Activated naive CD8-positive, alpha-beta T cell treated with anti-CD3 and anti-CD28 coated beads, Interleukin-2, amount 50 U/mL, for 16 hours (primary cell): Measurements from ENCODE around the gene PCCA.

Experiments
- DNase-seq: peaks from one replicate; pipeline ENCODE4 v3.0.0-alpha.2; 2020; ENCODE audit warnings: low read depth, low spot score

The PCCA gene

DNA sequence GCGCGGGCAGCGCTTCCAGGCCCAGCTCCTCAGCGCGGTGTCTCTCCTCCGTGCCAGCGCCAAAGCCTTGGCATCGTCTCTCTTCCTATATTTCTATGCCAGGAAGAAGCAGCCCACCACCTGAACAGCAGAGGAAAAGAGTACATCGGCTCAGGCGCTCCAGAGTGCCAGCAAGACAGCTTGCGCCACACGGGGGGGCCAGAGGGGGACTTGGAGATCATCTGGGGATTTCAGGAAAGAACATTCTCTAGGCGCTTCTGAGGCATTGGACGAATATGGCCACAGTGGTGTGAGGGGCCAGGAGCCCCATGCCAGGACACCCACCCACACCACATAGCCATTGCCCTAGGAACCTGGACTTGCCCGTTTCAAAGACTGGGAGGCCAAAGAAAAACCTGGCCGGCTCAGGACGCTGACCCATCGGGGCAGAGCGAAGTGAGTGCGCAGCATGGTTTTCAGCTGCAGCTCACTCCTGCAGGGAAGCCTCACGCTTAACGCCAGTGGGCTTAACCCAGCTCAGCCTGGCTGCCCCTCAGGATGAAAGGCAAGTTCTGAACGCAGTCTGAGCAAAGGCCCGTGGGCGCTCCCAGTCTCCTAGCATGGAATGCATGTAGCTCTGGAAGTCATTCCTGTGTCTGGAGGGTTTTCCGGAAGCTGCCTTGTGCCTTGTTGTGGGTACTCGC, 437.6 kb downstream of the PCCA start:
- no peak for DNase-seq

DNA sequence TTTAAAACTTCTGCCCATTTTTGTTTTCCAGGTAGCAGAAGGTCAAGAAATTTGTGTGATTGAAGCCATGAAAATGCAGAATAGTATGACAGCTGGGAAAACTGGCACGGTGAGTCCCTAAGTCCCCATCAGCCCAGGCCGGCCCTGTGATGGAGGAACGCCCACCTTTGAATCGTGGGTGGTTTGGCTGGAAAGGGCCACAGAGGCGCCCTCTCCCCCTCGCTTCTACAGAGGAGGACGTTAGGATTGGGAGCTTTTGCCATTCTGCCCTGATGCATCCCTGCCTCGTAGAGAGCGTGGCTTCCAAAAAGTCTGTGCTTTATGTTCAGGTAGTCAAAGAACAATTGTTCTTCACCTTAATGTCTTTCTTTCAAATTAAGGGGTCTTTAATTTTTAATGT, 438.8 kb downstream of the PCCA start:
- no peak for DNase-seq

DNA sequence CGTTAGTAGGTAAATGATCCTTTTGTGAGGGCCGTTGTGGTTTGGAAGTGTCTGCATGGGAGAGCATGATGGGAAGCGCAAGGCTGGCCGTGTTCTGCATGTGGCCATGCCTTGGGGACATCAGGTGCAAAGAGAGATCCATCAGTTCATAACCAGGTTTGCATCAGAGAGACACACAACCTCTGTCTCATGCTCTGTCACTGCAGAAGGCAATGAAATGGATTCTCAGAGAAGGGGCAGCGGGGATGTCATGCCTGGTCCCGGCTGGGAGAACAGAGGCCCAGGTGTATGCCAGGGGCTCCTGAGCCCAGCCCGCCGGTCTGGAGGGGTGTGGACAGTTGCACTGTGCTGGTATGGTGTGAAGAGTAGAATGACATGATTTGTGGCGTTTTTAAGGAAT, 439.5 kb downstream of the PCCA start:
- DNase-seq, result no peak

DNA sequence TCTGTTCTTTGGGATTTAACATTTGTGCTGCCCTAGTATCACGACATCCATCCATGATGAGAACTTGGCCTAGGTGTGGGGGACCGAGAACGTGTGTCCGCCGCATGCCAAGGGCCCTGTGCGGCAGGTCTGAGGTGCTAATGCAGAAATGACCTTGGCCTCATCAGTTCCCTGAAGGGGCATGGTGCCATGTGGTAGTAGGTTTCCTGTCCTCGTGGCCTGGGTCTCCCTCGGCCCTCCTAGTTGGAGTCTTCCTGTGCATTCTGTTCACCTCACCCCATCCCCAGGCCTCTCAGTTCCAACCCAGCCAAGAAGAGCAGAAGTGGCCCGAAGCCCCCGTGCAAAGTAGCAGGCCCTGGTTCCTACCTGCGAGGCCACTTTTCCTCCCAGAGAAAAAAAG, 439.9 kb downstream of the PCCA start:
- no peak for DNase-seq

DNA sequence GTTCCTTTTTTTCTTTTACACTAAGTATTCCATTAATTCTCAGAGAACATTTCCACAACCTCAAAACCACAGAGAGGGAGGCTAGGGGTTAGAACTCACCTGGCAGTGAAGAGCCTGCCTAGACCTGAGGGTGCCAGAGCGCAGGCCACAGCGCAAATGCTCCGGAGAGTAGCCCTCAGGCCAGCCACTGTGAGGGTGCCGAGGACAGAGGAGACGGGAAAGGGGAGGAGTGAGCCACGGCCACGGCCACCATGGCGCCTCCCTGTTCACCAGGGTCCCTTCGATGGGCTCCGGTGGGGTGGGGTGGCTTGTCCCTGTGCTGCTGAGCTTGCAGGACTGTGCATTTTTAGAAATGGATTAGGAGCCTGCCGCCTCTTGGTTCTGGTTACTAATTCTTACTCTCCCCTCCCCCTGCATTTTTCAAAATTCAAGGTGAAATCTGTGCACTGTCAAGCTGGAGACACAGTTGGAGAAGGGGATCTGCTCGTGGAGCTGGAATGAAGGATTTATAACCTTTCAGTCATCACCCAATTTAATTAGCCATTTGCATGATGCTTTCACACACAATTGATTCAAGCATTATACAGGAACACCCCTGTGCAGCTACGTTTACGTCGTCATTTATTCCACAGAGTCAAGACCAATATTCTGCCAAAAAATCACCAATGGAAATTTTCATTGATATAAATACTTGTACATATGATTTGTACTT, 440.9 kb downstream of the PCCA start:
- DNase-seq, result no peak

GRCh38 chr13:100530671-100531213, 441.8 kb downstream of the PCCA start:
- DNase-seq, result no peak

DNA sequence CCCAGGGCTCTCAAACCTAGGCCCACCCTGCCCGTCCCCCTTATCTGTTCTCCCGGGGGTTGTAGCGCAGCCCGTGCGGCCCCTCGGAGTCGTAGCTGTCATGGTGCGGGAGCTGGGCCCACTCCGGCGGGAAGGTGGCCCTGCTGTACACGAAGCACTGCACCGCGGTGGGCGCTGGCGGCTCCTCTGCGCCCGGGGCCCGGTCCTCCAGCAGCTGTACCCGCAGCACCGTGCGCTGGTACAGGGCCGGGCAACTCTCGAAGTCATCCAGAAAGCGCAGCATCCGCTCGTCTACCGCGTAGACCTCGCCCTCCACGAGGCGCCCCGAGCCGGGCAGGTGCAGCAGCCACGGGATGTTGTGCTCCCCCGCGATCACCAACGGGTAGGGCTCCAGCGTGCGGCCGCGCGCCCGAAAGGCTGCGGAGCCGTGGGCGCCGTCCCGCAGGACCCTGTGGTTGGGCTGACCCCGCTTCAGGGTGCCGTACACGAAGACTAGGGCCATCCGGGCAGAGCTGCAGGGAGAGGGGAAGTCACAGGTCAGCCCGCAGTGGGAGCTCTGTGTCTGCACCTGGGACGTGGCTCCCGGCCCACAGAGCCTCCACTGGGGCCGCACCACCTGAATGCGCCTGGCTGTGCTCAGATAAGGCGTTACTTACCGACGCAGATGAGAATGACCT, 443.3 kb downstream of the PCCA start:
- DNase-seq, result no peak

- no peak for DNase-seq
Measured at GRCh38 chr13:100532836-100533435, 444.0 kb downstream of the PCCA start.

DNA sequence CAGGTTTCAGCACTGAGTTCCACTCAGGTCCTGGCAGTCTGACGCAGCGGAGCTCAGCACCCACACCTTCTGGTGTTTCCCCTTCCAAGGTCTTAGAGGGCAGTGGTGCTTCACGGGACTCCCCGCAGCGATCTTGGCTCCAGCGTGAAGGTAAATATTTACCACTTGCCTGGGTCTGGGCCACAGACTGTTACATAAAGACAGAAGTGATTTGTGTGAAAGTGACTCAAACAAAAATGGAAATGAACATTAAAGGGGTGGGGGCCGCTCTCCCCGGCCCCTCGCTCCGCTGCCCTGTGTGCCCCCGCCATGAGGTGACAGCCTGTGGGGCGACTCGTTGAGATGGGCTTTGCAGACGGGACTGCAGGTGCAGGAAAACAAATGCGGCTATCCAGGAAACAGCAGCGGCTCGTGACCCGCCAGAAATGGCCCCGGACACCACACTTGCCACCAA, 444.7 kb downstream of the PCCA start:
- DNase-seq, result no peak

DNA sequence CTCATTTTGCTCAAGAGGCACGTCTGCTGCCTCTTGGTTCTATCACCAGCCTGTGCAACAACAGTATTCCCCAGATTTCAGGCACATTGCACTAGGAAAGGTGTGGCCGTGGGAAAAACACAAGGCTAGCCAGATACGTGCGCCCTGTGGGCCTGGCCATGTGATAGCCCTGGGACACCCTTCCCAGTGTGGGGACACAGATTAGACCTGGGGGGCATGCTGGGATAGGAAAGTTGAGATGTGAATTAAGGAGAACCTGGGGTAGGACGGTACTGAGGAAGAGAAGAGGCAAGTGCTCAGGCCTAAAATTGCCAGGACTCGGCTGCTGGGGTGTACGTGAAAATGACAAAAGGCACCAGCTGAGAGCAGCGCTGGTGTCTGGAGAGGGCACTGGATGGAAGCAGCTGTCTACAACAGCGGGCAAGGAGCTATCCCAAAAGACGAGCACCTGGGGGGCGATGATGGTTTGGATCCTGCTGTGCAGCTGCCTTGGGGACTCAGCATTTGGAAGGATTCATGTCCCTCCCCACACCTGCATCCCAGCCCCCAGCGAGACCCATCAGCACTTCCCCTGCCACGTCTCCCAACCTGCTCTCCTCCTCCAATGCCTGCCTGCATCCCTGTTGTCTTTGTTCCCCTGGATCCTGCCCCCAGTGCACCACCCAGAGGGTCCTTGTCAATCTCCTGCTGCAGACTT, 445.4 kb downstream of the PCCA start:
- no peak for DNase-seq

GRCh38 chr13:100534911-100535310, 446.0 kb downstream of the PCCA start:
- DNase-seq, result no peak

GRCh38 chr13:100535426-100536135, 446.7 kb downstream of the PCCA start:
- DNase-seq, result no peak

DNA sequence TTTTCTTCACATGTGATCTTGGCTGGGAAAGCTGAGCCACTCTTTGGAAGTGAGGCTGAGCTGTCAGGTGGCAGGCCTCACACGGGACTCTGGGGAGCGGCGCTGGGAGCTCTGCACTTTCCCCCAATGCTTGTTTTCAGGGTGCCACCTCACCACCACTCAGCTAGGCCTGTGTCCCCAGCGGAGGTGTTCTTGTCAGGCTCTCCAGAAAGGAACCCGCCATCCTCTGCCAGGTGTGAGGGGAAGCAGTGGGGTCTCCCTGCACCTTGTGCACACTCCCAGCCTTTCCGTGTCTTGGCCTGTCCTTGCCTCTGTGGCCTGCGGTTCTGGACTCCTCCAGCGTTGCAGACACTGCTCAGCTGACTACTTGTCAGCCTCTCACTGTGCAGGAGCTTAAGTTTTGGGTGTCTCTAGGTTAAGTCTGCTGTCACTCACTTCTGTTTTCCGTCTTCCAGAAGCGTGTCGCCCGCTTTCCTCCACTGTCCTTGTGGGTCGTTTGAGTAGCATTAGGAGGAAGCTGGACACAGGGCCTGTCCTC, 447.8 kb downstream of the PCCA start:
- DNase-seq, result no peak

- DNase-seq, result no peak
Measured at GRCh38 chr13:100537486-100537885, 448.6 kb downstream of the PCCA start.

GRCh38 chr13:100537951-100538462, 449.1 kb downstream of the PCCA start:
- DNase-seq, result no peak

- no peak for DNase-seq
Measured at GRCh38 chr13:100540621-100541020, 451.7 kb downstream of the PCCA start.

- no peak for DNase-seq
Measured at GRCh38 chr13:100541897-100542825, 453.3 kb downstream of the PCCA start.

DNA sequence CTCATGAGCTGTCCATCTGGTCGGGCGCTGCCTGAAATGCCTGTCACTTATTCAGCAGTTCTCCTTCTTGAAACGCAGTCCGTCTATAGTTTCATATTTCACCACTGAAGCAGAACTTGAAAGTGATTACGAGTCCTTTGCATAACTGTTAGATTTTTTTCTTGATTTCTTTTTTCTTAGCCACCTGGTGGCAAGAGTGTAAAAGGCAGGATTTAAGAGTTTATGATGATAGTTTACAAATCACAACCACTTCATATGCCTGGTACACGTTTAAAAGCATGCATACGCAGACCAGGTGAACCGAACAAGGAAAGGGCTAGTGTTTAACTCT, 453.9 kb downstream of the PCCA start:
- no peak for DNase-seq

GRCh38 chr13:100543872-100544602, 455.1 kb downstream of the PCCA start:
- DNase-seq, result no peak
